A673 (cell line): ENCODE measurements around the gene DYDC2. TPM values are rescaled to one million over a fixed set of nuclear protein-coding genes. Genes with fewer than 3 reads are reported as not detected.

Experiments
- BruUV-seq: library from RNA; stranded (reverse); fragments of 400-500 nt; replicated peaks from 2 replicates; lab custom pipeline; 2021; lab: Mats Ljungman, UMichigan
- CTCF ChIA-PET: fragments of 300-600 bp; sonication (Branson Sonifier 250); formaldehyde crosslinking; loops from one replicate; lab custom pipeline; 2022; ENCODE audit warnings: antibody characterized with exemption; lab: Charles Lee
- POLR2A ChIA-PET: fragments of 300-600 bp; sonication (Branson Sonifier 250); formaldehyde crosslinking; loops from one replicate; lab custom pipeline; 2022; ENCODE audit warnings: antibody characterized with exemption; ENCODE audit not compliant: low non-redundant PET; lab: Charles Lee
- DNase-seq: peaks from one replicate; pipeline ENCODE4 v3.0.0-alpha.2; 2015; ENCODE audit warnings: low spot score
- H3K27ac ChIP-seq: fragments of 200-600 bp; sonication (generic); 2 replicates; pipeline ENCODE4 v1.5.1; 2016; ENCODE audit warnings: mixed run types, low read depth, mild to moderate bottlenecking, mixed read lengths, antibody characterized with exemption, low read length; ENCODE audit not compliant: poor library complexity, severe bottlenecking
- H3K27me3 ChIP-seq: fragments of 200-600 bp; sonication (generic); replicated peaks from 2 replicates; pipeline ENCODE4 v1.6.1; 2017; ENCODE audit warnings: mixed run types, low read depth, mild to moderate bottlenecking, mixed read lengths, antibody characterized with exemption, low read length; ENCODE audit not compliant: insufficient read depth, poor library complexity
- H3K36me3 ChIP-seq: fragments of 200-600 bp; sonication (generic); 2 replicates; pipeline ENCODE4 v1.6.1; 2016; ENCODE audit warnings: mixed run types, mild to moderate bottlenecking, mixed read lengths, antibody characterized with exemption, low read length; ENCODE audit not compliant: insufficient read depth, poor library complexity, severe bottlenecking
- H3K4me1 ChIP-seq: fragments of 200-600 bp; sonication (generic); 2 replicates; pipeline ENCODE4 v1.6.1; 2017; ENCODE audit warnings: mixed run types, mild to moderate bottlenecking, mixed read lengths, antibody characterized with exemption, low read length; ENCODE audit not compliant: insufficient read depth, poor library complexity, severe bottlenecking
- H3K4me3 ChIP-seq: fragments of 200-600 bp; sonication (generic); 2 replicates; pipeline ENCODE4 v1.5.1; 2016; ENCODE audit warnings: low read depth, mixed run types, mild to moderate bottlenecking, mixed read lengths, low read length; ENCODE audit not compliant: poor library complexity, severe bottlenecking
- H3K9me3 ChIP-seq: fragments of 200-600 bp; sonication (generic); 2 replicates; pipeline ENCODE4 v1.6.1; 2016; ENCODE audit warnings: mixed run types, low read depth, mild to moderate bottlenecking, mixed read lengths, antibody characterized with exemption, low read length; ENCODE audit not compliant: poor library complexity, severe bottlenecking
- EZH2 ChIP-seq: fragments of 200-600 bp; sonication (generic); IDR thresholded peaks from 2 replicates; pipeline ENCODE4 v1.6.1; 2017; ENCODE audit warnings: borderline replicate concordance, low read depth, mild to moderate bottlenecking, mixed read lengths, antibody characterized with exemption, low read length; ENCODE audit not compliant: poor library complexity, severe bottlenecking
- intact Hi-C: fragments of 100-400 bp; cut with micrococcal nuclease; formaldehyde crosslinking; loops from one replicate; pipeline ENCODE4 v1.10.0; 2022; ENCODE audit not compliant: unreplicated experiment
- total RNA-seq: library from RNA; stranded (reverse); gene quantifications from 2 replicates; pipeline ENCODE4 v1.2.3, GENCODE V29; 2021
- TF ChIP-seq, protein P1 (sequence below): fragments of 300-800, 200-600 bp; sonication (generic); conservative IDR thresholded peaks from 2 replicates; pipeline ENCODE4 v1.5.1; 2017; ENCODE audit warnings: low read depth, mild to moderate bottlenecking, antibody characterized with exemption, low read length, moderate library complexity, mixed read lengths

Gene DYDC2
- total RNA-seq, 1 experiment from 2014 or later: not detected

DNA sequence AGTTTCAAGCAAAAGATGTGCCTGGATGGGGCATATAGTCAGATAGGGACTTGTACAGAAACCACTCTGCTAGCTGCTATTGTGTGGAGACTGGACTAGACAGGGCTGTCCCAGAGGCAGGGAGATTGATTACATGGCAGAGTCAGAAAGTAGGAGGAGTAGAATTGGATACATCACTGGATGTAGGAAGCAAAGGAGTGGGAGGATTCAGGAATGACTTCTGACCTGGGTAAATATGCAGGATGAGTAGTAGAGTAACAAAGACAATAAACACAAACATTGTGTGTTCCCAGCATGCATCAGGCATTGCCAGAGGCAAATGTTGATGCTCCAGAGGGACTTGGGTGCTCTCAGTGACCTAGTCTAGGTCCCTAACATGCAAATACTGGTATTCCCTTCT, 36.2 kb upstream of the DYDC2 start:
- H3K4me1 ChIP-seq: peaks cover 4% of the 10 kb centered on the region
- intact Hi-C loops: no loop called here
- TF ChIP-seq EZH2: no peak
- TF ChIP-seq, protein P1, sequence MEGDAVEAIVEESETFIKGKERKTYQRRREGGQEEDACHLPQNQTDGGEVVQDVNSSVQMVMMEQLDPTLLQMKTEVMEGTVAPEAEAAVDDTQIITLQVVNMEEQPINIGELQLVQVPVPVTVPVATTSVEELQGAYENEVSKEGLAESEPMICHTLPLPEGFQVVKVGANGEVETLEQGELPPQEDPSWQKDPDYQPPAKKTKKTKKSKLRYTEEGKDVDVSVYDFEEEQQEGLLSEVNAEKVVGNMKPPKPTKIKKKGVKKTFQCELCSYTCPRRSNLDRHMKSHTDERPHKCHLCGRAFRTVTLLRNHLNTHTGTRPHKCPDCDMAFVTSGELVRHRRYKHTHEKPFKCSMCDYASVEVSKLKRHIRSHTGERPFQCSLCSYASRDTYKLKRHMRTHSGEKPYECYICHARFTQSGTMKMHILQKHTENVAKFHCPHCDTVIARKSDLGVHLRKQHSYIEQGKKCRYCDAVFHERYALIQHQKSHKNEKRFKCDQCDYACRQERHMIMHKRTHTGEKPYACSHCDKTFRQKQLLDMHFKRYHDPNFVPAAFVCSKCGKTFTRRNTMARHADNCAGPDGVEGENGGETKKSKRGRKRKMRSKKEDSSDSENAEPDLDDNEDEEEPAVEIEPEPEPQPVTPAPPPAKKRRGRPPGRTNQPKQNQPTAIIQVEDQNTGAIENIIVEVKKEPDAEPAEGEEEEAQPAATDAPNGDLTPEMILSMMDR: no peak
- no TSS peak for BruUV-seq
- CTCF ChIA-PET: no interaction called here
- no peak overlapping the region for H3K27ac ChIP-seq
- H3K9me3 ChIP-seq: no peaks in the 10 kb centered on the region
- no peak for DNase-seq
- H3K27me3 ChIP-seq: no peaks in the 10 kb centered on the region
- POLR2A ChIA-PET: no interaction called here
- no peaks in the 10 kb centered on the region for H3K36me3 ChIP-seq
- no peak overlapping the region for H3K4me3 ChIP-seq

DNA sequence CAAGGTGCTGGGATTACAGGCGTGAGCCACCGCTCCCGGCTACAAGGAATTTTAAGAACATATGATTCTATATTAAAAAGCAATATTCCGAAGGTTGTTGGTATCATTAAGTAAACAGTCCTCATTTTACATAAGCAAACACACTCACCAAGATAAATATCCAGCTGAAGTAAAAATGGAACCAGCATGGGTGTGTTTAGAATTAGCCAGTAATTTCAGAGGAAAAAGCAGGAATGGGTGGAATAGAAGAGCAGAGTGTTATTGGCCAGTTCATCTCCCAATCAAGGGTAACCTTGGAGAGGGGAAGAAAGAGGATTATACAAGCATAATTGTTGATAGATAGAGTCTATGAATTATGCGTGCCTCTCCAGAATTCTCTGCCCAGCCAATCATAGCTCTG, 35.4 kb upstream of the DYDC2 start:
- intact Hi-C loops: no loop called here
- POLR2A ChIA-PET: no interaction called here

DNA sequence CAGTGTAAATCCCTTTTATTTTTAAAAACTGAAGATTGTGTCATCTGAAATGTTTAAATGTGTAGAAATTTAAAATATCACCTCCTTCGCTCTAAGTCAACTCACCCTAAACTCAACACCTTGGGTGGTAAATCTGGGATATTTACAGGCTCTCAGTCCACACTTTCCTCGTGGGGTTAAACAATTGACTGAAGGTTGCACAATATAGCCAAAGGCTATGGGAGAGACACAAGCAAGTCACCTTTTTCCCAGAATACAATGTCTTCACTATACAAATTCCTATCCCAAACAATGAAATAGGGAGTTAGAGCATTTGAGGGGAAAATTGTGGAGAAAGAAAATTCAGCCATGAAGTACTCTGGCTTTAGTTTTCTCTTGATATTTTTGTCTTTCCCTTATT, 34.4 kb upstream of the DYDC2 start:
- POLR2A ChIA-PET: no interaction called here
- Histone ChIP-seq H3K36me3 (no peaks in the 10 kb centered on the region), H3K27me3 (no peaks in the 10 kb centered on the region), H3K27ac (no peak overlapping the region), H3K9me3 (no peaks in the 10 kb centered on the region), H3K4me1 (peaks cover 4% of the 10 kb centered on the region), H3K4me3 (no peak overlapping the region)
- no peak for DNase-seq
- BruUV-seq: no TSS peak
- TF ChIP-seq, protein P1: no peak
- no peak for TF ChIP-seq EZH2
- intact Hi-C loops: no loop called here
- CTCF ChIA-PET: no interaction called here

More for the DNA sequence above, 35.4 kb upstream of the DYDC2 start:
- H3K4me1 ChIP-seq: peaks cover 4% of the 10 kb centered on the region
- CTCF ChIA-PET: no interaction called here
- H3K36me3 ChIP-seq: no peaks in the 10 kb centered on the region
- no peaks in the 10 kb centered on the region for H3K9me3 ChIP-seq
- TF ChIP-seq EZH2: no peak
- TF ChIP-seq, protein P1: no peak
- H3K4me3 ChIP-seq: no peak overlapping the region
- H3K27ac ChIP-seq: no peak overlapping the region
- BruUV-seq: no TSS peak
- no peaks in the 10 kb centered on the region for H3K27me3 ChIP-seq
- DNase-seq: no peak
